ENCODE measurements around the gene VPREB3.
"Not testable (repeated sequence)": the region's sequence is repeated elsewhere in the genome, so short reads cannot be mapped to it uniquely, and the experiment has no call there.

The VPREB3 gene

DNA sequence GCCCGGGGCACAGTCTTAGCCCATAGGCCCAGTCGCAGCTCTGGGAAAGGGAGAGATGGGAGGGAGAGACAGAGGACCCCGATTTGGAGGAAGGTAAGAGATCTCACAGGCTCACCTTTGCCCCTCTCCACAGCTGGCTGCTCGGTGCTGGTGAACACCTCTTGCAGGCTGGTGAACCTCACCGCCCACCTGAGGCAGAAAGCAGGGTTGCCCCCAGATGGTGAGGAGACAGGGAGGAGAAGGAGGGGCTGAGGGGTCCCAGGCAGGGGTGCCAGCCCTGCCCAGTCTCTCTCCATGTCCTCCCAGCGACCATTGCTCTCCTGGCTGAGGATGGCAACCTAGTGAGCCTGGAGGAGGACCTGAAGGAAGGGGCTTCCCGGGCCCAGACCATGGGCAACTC is 9.7 kb upstream of the VPREB3 start:
- no peak for DNase-seq

DNA sequence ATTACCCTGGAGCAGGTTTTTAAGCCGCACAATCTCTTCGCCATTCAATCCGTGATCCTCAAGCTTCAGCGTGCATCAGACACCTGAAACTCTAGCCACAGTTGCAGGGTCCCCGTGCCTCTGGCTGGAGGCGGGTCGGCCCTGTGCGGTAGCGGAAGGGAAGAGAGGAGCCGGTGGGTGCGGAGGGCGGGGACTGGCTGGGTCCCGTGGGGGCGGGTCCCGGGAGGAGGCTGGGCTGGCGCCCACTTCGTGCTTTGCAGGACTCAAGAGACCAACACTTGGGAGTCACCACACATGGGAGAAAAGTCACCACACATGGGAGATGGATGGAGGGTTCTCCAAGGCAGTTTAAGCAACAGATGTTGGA is 9.3 kb upstream of the VPREB3 start:
- no peak for DNase-seq

DNA sequence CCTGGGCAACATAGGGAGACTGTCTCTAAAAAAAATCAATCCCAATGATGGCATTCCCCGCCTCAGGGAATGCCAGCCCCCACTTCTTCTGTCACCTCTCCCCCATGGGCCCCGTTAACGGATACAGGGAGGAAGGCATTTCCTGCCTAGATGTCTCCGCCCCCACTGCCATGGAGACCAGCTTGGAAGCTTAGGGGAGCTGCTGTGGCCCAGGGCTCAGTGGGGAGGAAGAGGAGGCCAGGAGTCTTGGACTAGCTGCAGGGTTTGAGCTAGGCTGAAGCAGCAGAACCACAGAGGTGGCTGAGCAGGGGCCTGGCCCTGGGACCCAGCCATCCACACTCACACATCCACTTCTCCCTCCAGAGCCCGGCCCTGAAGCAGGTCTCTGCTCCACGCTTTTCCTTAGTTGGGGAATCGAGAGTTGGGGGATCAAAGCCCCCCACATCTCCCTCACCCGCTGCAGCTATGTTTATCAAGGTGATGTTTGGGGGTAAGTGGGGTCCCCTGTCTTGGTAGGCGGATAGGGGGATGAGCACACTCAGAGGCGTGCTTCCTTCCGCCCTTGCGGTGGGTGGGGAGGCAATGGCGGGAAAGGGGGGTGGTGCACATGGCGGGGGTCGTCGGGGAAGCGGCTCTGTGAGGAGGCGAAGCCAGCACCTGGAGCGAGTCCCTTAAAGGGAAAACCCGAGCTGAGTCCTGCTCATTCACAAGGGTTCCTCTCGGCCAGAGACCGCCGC is 8.8 kb upstream of the VPREB3 start, which contains the start of gene C22orf15:
C22orf15 (plus strand) TSS at position 149 of the 737 bp plus-strand sequence; CDS start at position 466, 317 bp downstream.
- no peak for DNase-seq

DNA sequence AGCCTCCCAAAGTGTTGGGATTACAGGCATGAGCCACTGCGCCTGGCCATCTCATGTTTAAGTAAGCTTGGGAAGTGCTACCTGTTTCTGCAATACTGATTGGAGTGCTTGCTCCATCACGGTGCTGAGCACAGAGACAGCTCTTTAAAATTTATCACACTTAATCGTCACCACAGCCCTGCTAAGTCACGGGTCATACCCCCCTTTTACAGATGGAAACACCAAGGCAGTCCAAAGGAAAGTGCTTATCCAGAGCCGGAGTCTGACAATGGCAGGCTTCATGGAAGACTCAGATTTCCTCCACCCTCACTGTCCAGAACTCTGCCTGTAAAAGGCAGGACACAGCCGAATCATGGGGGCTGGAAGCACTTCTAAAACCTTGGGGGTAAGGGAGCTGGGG is 5.8 kb upstream of the VPREB3 start:
- no peak for DNase-seq

DNA sequence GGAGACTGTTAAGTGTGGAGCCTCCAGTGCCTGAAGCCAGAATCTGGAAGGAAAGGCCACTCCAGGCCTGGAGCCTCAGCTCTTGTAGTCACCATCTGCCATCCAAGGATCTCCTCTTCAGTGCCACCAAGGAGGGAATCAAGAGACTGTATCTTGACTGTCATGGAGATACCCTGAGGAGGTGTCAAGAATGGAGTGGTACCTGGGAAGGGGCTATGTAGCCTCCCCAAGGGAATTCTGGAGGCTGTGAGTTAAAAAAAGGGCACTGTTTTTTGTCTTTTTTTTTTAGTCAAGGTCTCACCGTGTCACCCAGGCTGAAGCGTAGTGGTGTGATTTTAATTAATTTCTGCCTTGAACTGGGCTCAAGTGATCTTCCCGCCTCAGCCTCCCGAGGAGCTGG is 5.3 kb upstream of the VPREB3 start:
- no peak for DNase-seq

DNA sequence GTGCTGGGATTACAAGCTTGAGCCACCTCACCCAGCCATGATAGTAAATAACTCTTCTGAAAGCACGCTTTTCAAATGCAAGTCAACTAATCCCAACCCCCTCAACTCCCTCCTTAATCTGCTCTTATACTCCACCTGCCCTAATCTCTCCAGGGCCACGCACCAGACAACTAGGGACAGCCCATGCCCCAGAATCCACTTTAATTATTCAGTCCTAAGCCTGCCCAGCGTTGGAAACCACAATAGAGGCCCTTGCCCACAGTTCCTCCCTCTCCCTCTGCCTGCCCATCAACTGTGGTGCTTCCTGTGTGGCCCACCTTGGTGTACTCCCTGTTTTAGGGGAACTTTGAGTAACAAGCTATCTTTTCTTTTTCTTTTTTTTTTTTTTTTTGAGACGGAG is 2.7 kb upstream of the VPREB3 start:
- DNase-seq: no peak

DNA sequence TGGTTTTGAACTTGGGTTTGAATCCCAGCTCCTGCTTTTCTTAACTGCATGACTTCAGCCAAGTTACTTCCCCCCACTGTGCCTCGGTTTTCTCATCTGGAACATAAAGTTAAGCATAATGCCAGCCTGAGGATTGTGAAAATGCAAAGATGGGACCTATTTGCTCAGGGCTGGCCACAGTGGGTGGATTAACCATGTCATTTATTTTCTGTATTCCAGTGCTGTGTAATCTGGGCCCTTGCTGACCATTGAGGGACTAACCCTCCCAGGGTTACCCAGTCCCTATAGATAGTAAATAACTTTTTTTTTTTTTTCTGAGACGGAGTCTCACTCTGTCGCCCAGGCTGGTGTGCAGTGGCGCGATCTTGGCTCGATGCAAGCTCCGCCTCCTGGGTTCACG is 1.5 kb upstream of the VPREB3 start:
- no peak for DNase-seq

DNA sequence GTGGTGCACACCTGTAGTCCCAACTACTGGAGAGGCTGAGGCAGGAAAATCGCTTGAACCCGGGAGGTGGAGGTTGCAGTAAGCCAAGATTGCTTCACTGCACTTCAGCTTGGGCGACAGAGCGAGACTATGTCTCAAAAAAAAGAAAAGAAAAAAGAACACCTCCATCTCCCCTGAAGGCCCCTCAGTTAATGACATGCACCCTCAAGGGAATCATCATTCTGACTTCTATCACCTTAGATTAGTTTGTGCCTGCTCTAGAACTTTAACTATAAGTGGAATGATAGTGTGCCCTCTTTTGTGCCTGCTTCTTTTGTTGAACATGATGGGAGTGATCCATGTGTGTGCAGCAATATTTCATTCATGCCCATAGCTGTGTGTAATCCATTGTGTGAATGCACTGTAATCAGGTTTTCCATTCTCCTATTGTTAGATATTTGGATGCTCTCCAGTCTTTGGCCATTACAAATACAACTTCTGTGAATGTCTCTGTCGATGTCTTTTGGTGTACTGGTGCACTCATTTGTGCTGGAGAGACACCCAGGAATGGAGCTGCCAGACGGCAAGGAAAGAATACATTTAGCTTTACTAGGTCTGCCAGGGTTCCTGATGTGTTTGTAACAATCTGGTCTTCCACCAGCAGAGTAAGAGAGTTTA is 883 bp upstream of the VPREB3 start:
- DNase-seq: no peak

DNA sequence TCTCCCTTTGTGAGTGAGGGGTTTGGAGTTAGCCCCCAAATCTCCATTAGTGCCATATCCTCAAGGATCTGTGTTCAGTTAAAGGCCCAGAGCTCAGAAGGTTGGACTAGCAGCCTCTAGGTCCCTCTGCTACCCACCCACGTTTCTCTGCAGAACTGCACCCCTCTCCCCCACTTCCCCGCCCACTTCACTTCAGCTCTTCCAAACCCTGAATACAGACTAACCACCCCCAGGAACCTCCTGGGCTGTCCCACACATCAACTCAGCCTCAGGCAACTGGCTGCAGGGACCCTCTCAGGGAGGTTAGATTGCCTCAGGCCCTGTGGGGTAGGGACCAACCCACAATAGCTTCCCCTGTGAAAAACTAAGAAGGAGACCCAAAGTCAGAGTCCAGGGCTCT is 840 bp downstream of the VPREB3 start:
- DNase-seq: no peak

DNA sequence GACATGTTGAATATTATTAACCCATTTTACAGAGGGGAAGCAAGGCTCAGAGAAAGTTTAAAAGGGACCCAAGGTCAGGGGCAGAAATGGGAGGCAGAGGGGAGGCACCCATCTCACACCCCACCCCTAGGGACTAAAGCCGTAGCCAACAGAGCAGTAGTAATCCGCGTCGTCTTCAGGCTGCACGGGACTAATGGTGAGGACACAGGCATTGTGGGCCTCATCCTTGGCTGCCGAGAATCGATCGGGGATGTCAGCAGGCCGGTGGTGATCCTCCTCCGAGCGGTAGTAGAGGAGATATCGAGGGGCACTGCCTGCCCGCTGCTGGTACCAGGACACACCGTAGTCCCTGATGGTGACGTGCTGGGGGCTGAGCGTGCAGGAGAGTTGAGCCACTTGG is 1.5 kb downstream of the VPREB3 start:
- no peak for DNase-seq

DNA sequence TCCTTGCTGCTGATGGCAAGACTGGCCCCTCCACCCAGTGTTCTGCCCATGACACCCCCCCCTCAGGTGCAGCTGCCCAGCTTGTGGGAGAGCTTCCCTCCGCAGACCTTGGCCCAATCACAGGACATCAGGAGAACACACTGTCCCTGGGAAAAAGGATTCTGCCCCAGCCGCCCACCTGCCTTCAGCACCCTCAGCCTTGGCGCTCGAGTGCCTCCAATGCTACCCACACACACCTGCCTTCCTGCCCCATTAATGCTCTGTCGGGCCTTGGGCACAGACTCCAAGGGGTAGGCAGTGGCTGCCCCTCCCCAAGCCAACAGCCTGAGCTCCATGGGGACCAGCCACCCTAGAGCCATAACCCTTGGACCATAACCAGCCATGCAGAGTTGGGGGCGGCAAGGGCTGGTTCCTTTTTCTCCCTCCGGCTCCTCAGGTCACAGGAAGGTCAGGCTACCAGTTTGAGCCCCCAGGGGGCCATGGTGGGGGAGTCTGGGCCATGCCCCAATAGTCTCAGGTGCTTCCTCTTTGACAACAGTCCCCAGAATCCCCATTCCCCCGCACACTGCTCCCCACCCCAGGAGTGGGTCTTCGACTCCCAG is 2.0 kb downstream of the VPREB3 start:
- no peak for DNase-seq

DNA sequence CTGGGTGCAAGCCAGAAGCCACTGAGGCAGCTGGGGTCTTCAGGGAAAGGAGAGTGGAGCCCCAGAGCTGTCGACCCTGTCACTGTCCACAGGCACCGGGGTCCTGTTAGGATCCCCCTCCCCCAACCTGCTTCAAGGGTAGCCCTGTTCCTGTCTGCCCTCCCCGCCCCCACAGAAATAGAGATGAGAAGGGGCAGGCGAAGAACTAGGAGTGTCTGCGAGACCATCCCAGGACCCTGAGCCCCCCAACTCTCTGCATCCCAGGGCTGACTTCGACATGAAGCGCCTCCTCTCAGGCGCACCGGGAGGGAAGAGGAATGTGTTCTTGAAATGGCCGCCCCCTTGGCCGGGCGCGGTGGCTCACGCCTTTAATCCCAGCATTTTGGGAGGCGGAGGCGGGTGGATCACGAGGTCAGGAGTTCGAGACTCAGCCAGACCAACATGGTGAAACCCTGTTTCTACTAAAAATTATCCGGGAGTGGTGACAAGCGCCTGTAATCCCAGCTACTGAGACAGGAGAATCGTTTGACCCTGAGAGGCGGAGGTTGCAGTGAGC is 2.7 kb downstream of the VPREB3 start:
- DNase-seq: no peak

DNA sequence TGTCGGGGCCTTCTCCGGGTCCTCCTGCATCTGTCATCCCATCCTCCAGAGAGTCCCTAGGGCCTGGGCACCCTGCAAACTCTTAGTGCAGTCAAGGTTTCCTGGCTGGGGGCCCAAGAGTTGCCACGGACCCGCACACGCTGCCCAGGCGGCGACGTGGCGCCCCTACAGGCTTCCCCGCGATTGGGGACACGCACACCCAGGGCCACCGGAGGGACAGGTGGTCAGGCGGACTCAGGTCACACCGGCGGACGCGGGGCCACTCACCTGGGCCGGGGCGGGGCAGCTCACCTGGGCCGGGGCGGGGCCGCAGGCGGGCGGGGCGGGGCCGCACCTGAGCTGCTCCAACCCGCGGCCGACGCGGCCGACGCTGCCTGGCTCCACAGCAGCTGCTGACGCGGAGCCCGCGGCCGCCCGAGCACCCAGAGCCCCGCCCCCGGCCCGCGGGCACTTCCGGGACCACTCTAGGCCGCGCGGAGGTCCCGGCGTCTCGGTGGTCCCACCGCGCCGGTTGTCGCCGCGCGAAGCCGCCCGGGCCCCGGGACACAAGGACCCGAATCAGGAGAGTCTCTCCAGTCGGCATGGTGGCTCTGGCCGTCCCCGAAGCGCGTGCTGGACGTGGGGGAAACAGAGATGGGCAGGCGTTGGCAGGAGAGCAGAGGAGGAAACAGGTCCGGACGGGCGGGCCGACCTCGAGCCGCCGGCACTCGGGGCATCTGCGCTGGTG is 3.3 kb downstream of the VPREB3 start, which contains the start of gene ZNF70:
ZNF70 (minus strand) TSS at position 399 of the 727 bp plus-strand sequence. CDS start 5,972 bp downstream, outside the sequence.
- peak; percentile 69 to 91 for DNase-seq

DNA sequence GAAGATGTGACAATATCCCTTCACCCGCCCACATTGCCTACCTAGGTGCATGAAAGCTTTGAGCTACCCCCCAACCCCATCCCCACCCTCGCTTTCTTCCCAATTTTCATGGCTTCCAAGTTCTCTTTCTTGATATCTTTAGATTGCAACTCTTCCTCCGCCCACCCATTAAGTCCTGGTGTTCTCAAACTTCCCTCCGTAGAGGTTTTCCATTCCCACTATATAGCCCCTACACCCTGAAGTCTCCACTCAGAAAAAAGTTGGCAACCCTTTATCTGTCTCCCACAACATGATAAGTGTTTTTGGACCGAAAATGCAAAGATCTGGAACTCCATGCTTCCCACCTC is 3.9 kb downstream of the VPREB3 start:
- no peak for DNase-seq

DNA sequence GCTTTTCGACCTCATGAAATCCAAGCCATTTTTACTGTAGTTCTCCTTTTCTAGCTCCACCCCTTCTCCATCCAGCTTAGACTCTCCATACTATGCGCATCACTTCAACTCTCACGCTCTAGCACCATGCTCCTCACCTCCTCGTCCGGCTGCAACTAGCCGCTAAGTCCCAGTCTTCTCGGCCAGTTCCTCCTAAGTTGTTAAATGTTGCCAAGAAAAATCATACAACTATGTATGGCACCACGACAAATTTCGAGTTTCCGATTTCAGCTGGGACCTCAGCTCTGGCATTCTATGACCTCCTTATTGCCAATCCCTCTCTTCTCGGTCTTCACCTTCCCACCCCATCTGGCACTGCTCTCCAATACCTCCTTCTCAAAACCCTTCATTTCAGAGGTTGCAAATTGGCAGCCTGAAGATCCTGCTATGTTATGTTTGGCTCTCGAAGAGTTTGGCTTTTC is 4.4 kb downstream of the VPREB3 start:
- peak; percentile 12 to 42 for DNase-seq

DNA sequence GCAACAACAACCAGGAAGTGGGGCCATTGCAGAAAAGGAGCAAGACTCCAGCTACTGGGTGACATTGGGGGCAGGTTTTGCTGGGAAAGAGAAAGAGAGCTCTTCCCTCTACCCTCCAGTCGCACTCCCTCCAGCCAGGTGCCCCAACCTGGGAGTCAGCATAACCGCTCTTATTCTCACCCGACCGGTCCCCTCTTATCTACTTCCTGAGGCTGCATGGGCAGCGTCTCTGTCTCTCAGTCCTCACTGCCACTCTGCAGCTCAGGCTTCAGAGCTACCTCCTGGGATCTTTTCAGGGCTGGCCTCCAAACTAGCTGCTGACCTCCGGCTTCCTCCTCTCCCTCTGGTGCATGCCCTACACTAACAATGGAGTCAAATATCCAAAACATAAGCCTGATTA is 8.4 kb downstream of the VPREB3 start:
- DNase-seq: no peak

DNA sequence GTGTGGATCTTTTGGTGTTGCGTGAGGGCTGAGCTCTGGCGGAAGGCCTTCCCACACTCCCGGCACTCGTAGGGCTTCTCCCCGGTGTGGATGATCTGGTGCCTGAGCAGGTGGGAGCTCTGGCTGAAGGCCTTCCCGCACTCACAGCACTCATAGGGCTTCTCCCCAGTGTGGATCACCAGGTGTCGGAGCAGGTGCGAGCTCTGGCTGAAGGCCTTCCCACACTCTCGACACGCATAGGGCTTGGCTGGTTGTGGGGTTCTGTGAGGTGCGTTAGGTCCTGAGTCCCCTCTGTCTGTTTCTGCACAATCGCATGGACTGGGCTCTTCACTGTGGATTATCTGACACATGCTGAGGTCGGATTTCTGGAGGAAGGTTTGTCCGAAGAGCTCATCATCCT is 9.7 kb downstream of the VPREB3 start:
- no peak for DNase-seq

DNA sequence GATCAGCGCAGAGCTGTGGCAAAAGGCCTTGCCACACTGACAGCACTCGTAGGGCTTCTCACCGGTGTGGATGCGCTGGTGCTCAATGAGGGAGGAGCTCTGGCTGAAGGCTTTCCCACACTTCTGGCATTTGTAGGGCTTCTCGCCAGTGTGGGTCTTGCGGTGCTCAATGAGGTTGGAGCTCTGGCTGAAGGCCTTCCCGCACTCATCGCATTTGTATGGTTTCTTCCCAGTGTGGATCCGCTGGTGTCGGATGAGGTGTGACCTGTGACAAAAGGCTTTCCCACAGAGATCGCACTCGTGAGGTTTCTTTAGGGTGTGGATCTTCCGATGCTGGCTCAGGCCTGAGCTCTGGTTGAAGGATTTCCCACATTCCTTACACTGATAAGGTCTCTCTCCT is 10.2 kb downstream of the VPREB3 start:
- DNase-seq: no peak

DNA sequence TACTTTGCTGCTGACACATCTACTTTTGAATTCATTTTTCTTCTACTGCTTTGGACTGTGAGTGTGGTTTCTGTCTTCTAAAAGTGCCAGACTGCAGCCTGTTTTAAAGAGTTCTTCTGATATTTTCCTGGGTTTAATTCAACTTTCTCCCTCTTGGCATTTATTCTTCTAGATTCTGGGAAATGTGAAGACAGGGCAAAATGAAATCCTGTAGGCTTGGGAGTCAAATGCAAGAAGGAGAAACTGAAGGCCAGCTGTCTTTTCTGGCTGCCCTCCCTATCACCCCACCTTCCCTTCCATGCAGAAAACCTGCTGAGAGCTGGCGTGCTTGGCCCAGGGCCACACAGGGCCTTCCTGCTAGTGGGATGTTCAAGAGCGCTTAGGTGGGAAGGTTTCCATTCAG is 10.9 kb downstream of the VPREB3 start:
- peak in 1 of 2 experiments; percentile 41 for DNase-seq

DNA sequence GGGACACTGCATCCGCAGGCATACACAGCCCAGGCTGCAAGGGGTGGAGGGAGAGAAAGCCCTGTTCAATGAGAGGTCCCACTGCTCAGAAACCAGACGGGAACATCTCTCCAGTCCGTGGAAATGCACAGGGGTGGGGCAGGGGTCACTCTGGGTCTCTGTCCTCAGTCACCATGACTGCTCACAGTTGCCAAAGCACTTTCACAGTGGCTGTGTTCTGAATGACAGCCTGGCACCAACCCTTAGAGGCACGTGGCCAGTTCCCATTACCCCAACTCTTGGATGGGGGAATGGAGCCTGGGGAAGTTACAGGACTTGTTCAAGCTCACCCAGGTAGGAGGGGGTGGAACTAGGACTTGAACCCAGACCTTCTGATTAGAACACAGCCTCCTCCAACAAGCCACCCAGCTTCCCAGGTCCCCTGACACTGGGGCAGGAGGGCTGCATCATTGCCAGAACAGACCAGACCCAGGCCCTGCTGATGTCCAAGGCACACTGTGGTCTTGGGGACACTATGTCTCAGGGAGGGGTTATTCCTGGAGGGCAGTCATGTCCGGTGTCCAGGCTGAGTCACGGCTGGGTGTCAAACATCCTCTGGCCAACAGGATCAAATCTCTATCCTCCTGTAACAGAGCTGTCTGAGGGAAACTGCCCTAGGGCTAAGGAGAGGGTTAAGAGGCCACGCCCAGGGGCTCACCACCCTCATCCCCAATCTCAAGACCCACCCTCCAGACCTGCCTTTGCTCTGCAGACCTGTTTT is 11.5 kb downstream of the VPREB3 start:
- no peak for DNase-seq

DNA sequence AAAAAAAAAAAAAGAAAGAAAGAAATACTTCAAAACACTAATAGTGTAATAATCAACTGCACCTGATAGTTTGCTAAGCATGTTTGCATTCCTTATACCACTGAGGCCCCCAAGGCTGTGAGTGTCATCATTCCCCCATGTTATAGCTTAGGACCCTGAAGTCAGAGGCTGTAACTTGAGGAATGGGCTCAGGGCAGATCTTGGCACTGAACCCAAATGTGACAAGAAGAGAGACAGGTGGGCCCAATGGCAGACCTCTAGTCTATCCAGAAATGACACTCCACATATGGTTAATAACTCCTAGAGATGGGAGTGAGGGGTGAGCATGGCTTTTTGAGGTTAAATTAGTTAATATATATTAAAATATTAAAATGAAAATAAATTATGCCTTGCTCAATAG is 16.5 kb downstream of the VPREB3 start:
- DNase-seq: no peak

DNA sequence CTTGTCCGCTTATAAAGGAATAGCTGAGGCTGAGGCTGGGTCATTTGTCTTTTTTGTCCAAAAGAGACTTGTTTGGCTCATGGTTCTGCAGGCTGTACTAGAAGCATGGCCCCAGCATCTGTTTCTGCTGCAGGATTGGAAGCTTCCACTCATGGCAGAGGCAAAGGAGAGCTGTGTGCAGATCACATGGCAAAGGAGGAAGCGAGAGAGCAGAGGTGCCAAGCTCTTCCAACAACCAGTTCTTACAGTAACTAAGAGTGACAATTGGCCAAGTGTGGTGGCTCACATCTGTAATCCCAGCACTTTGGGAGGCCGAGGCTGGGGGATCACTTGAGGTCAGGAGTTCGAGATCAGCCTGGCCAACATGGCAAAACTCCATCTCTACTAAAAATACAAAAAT is 26.1 kb downstream of the VPREB3 start:
- not testable (repeated sequence) for DNase-seq
